HG03097 (cell line): ENCODE measurements around the gene DOK7.
"Not testable (repeated sequence)": the region's sequence is repeated elsewhere in the genome, so short reads cannot be mapped to it uniquely, and the experiment has no call there.

Source experiments
- ATAC-seq: cut with Tn5 transposase; IDR thresholded peaks from one replicate; pipeline ENCODE4 v1.9.1; 2021; ENCODE audit not compliant: unreplicated experiment, low FRiP score

Gene DOK7

DNA sequence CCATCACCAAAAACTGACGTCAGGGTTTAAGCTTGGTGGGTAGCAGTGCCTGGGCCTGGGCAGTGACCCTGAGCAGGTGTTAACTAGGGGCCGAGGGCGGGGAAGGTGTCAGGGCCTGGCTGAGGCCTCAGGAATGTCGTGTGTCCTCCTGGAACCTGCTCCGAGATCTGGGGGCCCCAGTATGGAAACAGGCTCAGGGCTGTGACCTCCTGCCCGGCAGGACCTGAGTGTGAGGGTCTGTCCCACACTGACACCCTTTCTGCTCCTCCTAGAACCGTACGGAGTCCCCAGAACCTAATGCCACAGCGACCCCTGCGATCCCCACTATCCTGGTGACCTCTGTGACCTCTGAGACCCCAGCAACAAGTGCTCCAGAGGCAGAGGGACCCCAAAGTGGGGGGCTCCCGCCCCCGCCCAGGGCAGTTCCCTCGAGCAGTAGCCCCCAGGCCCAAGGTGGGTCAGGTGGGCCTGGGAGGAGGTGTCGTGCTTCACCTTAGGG lies 20.6 kb upstream of the DOK7 start:
- ATAC-seq, result no peak

DNA sequence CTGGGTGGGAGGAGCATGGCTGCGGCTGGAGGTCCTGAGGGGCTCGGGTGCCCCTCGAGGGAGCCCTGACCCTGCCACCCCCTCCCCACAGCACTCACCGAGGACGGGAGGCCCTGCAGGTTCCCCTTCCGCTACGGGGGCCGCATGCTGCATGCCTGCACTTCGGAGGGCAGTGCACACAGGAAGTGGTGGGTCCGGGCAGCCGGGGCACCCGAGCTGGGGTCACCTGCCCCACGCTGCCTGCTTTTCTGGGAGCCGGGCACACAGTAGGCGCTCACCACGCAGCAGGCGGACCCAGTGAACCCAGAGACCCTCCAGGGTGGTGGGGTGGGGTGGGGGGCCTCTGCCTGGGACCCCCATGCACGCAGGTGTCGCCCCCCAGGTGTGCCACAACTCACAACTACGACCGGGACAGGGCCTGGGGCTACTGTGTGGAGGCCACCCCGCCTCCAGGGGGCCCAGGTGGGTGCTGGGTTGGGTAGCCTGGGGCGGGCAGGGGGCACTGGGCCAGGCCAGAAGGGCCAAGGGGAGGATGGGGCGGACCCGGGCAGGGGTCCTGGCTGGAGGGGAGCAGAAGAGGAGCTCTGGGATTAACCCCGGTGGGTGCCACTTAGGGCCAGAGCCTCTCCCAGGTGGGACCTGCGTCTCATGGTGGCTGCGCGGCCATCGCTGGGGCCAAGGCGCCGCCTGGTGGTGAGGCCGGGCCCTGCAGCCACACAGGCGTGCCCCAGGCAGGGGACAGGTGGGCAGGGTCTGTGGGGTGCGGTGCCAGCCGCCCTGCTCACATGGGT lies 20.0 kb upstream of the DOK7 start:
- no peak for ATAC-seq

DNA sequence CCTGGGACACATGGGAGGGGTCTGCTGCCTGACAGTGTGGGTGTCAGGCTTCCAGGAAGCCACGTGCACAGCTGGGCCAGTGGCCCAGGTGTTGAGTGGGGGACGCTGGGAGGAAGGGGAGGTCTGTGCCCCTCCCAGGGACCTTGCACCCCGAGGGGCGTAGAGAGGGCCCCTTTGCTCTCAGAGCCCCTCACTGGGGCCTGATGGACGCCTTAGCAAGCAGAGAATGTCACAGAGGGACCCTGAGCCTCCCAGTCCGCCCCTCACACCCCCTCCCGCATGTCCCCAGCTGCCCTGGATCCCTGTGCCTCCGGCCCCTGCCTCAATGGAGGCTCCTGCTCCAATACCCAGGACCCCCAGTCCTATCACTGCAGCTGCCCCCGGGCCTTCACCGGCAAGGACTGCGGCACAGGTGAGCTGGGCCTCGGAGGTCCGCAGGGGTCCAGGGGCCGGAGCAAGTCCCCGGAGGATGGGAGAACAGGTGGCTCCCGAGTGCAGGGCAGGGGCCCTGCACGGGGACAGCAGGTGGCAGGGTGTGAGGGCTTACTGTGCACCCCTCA lies 19.3 kb upstream of the DOK7 start:
- ATAC-seq, result no peak

DNA sequence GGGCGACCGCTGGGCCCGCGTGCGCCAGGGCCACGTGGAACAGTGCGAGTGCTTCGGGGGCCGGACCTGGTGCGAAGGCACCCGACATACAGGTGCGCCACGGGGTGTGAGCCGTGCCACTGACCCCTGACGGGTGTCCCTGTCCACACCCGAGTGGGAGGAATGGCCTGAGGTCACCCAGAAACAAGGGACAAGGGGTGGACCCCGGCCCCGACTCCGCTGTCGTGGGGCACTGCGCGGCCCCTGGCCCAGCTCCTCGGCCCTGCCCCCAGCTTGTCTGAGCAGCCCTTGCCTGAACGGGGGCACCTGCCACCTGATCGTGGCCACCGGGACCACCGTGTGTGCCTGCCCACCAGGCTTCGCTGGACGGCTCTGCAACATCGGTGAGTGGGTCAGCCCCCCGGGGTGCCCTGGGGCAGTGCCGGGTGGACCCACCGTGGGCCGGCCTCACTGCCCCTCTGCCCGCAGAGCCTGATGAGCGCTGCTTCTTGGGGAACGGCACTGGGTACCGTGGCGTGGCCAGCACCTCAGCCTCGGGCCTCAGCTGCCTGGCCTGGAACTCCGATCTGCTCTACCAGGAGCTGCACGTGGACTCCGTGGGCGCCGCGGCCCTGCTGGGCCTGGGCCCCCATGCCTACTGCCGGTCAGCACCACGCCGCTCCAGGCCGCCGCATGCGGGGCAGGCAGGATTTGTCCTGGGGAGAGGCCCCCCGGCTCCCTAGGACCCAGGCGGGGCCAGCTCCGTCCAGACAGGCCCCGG lies 18.6 kb upstream of the DOK7 start:
- ATAC-seq, result no peak

DNA sequence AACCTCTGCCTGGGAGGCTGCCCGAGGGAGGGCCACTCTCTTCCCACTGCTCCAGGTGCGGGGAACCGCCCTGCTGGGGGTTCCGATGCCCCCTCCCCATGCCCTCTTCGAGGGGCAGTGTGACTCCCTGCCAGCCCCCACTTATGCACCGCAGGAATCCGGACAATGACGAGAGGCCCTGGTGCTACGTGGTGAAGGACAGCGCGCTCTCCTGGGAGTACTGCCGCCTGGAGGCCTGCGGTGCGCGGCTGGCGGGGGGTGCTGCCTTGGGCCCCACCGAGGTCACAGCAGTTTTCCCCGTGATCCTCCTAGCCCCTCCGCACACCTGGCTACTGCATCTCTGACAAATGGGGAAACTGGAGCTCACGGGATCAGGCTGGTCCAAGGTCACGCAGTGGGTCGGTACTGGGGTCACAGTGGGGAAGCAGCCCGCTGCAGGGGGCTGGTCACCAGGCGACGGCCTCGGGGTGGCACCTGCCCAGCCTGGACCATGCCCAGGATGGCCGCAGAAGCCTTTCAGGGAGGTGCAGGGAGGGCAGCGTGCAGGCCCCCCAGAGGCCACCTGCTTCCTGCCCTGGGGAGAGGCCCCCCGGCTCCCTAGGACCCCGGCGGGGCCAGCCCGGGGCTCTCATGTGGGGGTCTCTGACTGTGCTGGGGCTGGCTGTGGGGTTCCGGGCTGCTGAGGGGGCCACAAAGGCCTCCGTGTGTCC lies 17.8 kb upstream of the DOK7 start:
- ATAC-seq, result no peak

DNA sequence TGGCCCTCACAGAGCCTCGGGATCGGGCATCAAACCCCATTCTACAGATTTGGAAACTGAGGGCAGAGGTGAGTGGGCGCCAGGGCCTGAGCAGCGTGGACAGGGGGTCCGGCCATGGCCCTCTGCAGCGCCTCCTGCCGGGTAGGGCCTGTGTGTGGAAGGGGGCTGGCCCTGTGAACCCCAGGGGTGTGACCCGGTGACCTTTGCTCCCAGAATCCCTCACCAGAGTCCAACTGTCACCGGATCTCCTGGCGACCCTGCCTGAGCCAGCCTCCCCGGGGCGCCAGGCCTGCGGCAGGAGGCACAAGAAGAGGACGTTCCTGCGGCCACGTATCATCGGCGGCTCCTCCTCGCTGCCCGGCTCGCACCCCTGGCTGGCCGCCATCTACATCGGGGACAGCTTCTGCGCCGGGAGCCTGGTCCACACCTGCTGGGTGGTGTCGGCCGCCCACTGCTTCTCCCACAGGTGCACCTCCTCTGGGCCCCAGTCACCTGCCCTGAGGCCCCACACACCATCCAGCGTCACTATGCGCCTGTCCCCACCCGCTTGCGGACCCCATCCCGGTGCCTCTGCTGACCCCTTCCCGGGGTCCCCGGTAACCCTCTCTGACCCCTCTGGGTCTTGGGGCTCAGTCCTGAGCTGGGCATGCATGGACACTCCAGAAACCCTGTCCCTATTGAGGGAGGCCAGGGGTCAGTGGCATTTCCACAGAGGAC lies 17.1 kb upstream of the DOK7 start:
- no peak for ATAC-seq

DNA sequence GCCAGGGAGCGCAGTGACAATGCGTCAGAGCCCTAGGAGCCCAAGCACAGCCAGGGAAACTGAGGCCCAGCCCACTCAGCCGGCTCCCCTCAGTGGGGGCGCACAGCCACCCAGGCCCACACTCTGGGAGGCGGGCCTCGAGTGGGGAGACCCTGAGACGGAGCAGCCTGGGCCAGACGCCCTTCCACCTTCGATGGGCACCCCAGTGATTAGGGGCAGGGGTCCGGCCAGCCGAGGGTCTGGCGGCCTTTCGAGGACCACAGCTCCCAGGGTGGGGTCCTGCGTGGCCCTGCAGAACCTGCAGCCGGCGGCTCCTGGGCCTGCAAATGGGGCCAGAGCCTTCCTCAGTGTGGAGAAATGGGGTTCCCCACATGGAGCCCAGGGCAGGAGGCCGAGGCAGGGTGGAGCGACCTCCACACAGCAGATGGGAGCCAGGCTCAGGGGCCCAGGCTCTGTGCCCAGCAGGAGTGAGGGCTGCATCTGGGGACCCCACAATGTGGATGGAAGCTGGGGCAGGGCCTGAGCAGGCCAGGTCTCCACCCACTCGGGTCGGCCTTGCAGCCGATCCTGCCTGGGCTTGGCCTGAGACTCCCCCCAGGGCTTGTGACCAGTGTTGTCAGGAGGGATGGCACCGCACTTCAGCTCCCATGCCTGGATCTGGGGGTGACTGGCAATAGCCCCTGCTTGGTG lies 16.3 kb upstream of the DOK7 start:
- ATAC-seq, result no peak

DNA sequence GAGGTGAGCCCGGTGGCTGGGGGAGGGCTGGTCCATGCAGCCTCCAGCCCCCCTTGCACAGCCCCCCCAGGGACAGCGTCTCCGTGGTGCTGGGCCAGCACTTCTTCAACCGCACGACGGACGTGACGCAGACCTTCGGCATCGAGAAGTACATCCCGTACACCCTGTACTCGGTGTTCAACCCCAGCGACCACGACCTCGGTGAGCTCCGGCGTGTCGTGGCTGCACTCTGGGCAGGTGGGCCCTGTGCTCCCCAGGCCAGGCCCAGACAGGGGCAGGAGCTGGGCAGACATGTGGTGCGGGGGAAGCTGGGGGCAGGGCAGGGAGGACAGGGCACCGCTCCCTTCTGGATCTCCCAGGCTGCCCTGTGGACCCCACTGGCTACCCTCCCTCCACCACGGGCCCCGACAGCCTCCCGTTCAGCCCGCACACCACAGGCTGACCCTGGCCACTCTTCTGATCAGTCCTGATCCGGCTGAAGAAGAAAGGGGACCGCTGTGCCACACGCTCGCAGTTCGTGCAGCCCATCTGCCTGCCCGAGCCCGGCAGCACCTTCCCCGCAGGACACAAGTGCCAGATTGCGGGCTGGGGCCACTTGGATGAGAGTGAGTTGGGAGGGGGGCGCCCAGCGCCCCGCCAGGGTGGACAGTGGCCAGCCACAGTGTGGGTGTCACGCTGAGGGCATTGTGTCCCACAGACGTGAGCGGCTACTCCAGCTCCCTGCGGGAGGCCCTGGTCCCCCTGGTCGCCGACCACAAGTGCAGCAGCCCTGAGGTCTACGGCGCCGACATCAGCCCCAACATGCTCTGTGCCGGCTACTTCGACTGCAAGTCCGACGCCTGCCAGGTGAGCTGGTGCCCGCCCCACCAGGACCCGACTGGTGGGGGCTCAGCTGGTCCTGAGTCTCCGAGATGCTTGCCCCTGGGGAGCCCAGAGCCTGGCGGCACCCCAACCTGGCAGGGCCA lies 15.4 kb upstream of the DOK7 start:
- no peak for ATAC-seq

DNA sequence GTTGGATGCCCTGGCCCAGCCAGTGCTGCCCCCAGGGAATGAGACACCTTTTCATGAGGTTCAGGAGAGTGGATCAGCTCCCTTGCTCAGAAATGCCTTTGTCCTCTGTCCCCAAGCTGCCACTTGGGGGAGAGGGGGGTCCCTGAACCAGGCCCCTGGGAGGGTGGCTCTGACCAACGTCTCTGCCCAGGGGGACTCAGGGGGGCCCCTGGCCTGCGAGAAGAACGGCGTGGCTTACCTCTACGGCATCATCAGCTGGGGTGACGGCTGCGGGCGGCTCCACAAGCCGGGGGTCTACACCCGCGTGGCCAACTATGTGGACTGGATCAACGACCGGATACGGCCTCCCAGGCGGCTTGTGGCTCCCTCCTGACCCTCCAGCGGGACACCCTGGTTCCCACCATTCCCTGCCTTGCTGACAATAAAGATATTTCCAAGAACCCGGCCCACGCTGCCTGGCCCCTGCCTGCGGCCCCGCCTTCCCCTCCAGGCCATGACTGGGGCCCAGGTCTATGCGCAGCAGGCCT lies 14.0 kb upstream of the DOK7 start:
- ATAC-seq, result no peak

DNA sequence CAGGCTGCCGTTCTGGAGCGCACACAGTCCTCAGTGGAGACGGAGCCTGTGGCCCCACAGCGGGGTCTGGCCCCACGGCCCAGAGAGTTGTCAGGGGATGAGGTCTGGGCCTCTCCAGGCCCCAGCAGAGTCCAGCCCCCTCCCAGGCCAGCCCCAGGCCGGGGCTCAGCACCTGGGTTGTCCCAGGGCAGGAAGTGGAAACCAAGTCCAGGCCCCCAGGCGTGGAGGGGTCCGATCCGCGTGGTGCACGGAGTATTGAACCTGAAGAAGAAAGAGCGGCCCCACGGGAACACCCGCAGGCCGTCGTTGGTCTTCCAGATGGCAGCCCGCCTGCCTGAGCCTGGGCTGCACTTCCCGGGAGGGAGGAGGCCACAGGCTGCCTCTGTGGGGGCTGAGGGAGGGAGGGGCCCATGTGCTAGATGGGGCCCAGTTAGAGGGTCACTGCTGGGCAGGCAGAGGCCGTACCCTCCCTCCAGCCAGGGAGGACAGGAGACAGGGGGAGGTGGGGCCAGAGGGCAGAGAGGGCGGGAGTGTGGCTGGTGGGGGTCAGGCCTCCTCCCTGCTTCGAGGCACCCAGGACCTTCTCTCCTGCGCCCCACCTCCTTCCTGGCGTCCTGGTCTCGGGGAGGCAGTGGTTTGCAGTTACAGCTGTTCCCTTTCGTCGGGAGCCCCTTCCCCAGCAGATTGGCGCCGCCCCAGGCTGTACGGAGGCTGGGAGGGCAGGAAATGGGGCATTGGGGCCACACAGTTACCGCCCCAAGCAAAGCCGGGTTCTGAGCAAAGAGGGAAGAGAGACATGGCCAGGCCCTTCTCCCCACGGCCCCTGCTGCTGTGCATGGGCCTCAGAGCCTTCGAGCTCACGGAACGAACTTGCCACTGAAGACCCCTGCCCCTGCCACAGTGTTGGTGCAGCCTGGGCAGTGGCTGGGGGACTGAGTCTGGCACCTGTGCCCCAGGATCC lies 13.3 kb upstream of the DOK7 start:
- ATAC-seq, result no peak

DNA sequence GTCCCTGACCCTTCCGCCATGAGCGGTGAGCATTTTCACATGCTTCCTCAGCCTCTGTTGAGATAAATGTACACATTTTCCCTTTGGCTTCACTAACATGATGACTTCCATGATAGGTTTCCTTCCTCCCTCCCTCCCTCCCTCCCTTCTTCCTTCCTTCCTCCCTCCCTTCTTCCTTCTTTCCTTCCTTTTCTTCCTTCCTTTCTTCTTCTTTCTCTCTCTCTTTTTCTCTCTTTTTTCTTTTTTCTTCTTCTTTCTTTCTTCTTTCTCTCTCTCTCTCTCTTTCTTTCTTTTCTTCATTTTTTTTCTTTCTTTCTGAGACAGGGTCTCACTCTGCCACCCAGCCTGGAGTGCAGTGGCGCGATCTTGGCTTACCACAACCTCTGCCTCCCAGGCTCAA lies 12.5 kb upstream of the DOK7 start:
- no peak for ATAC-seq

DNA sequence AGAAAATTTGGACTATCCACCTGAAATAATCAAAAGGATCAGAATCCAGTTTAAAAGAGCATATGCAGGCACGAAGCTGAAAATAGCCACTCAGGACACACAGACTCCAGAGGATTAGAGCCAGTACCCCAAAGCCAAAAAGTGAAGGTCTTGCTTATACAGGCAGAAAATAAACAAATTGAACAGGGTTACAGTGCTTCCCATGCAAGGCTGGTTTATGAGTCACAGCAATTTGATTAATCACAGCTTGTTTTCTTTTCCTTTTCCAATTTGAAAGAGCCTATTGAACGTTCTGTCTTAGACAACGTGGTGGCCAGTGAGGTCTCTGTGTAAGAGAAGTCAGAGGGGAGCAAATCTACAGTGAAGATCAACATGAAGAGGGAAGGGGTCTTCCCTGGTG lies 11.2 kb upstream of the DOK7 start:
- no peak for ATAC-seq

DNA sequence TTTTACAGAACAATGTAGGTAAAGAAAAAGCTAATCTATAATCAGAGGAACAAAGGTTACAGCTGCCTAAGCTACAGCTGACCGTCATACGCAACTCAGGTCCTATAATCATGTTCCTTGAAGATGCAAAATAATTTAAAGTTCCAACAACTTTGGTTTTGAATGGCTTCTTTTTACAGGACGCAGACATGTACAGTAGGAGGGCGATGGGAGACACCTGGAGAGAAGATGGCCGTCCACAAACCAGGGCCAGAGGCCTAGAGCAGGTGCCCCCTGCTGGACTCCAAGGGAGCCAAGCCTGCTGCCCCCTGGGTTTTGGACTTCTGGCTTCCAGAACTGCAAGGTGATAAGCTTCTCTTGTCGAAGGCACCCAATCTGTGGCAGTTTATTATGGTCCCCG lies 10.7 kb upstream of the DOK7 start:
- ATAC-seq, result no peak

DNA sequence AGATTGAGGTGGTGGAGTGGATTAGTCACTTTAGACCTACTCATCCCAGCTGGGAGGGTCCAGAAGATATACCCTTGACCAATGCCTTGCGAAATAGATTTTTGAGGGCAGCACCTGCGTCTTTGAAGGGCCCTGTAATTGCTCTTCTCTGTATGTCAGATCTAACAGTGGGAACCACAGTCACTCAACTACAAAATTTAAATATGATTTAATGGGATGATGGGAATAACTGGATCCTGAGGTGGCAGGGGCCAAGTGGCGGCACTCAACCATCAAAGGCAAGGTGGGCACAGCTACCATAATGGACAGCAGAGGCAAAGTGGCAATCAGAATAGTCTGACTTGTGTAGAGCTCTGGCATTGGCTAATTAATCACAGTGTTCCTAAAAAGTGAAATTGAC lies 7.5 kb upstream of the DOK7 start:
- ATAC-seq, result not testable (repeated sequence)

DNA sequence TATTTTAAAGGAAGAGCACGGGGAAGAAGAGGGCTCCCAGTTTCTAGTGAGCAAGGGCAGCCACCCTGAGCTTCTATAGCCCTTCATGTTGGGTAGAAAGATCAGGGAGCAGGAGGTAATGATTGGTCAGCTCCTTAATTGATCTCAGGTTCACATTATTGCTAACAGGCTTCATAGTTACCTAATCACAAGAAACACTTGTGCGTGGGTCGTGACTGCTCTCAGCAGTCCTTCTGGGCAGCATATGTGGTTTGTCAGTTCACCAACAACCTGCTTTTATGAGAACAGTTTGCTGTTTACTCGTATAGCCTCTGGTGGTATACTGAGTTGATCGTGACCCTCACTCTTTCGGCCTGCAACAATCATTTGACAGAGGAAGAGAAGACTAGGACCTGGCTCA lies 4.7 kb upstream of the DOK7 start:
- ATAC-seq, result no peak

DNA sequence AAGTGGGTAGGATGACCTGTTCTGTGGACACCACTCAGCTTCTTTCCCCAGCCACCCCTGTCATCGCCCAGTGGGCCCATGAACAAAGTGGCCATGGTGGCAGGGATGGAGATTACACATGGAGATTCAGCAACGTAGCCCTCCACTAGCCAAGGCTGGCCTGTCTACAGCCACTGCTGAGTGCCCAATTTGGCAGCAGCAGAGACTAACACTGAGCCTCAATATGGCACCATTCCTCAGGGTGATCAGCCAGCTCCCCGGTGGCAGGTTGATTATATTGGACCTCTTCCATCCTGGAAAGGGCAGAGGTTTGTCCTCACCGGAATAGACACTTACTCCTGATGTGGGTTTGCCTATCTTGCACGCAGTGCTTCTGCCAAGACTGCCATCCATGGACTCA lies 4.0 kb upstream of the DOK7 start:
- not testable (repeated sequence) for ATAC-seq

DNA sequence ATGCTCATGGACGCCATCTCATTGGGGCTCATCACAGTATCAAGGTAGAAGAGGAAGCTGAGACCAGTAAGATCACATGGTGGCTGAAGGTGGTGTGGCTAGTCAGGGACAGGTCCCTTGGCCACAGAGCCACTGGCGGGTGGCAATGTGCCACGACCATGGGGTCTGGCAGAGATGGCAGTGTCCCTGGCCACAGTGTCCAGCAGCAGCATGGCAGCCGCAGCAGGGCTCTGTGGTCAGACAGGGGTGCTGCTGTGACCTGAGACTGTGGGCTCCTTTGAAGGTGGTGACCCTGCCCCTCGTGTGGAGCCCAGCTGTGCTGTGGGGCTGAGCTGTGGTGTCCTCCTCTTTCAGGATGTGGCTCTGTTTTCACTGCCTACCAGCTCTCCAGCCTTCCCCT lies 2.2 kb upstream of the DOK7 start:
- no peak for ATAC-seq
